Endodermal cell (in vitro differentiated cells): ENCODE data around the gene COPRS. TPM values are rescaled to one million over a fixed set of nuclear protein-coding genes. Genes with fewer than 3 reads are reported as not detected.

Source experiments
- DNase-seq: peaks from one replicate; pipeline ENCODE4 v3.0.0-alpha.2; 2017
- H3K27ac ChIP-seq: 2 replicates; pipeline ENCODE4 v1.5.1; 2013; ENCODE audit warnings: mild to moderate bottlenecking, low read depth, low read length, moderate library complexity
- H3K27me3 ChIP-seq: 2 replicates; pipeline ENCODE4 v1.6.1; 2013; ENCODE audit warnings: mild to moderate bottlenecking, low read length, moderate library complexity; ENCODE audit not compliant: insufficient read depth, control insufficient read depth, poor library complexity, severe bottlenecking
- H3K36me3 ChIP-seq: 2 replicates; pipeline ENCODE4 v1.7.0; 2013; ENCODE audit warnings: mild to moderate bottlenecking, low read length, moderate library complexity; ENCODE audit not compliant: control insufficient read depth, insufficient read depth
- H3K4me1 ChIP-seq: one replicate; pipeline ENCODE4 v1.7.0; 2013; ENCODE audit warnings: low read length; ENCODE audit not compliant: control insufficient read depth, insufficient read depth
- H3K4me3 ChIP-seq: 2 replicates; pipeline ENCODE4 v1.5.1; 2013; ENCODE audit warnings: mild to moderate bottlenecking, low read length, moderate library complexity
- H3K9ac ChIP-seq: 2 replicates; pipeline ENCODE4 v1.6.1; 2013; ENCODE audit warnings: mild to moderate bottlenecking, low read length, moderate library complexity; ENCODE audit not compliant: poor library complexity, severe bottlenecking; ENCODE audit errors: extremely low read depth
- H3K9me3 ChIP-seq: 2 replicates; pipeline ENCODE4 v1.6.1; 2013; ENCODE audit warnings: mild to moderate bottlenecking, low read length, moderate library complexity; ENCODE audit not compliant: control insufficient read depth
- H3K27ac Mint-ChIP-seq: 2 replicates; pipeline ENCODE4 v1.8.0; 2020; ENCODE audit warnings: mixed read lengths
- H3K27me3 Mint-ChIP-seq: 2 replicates; pipeline ENCODE4 v1.8.0; 2021; ENCODE audit warnings: mild to moderate bottlenecking, mixed read lengths; ENCODE audit not compliant: insufficient read depth
- H3K36me3 Mint-ChIP-seq: 2 replicates; pipeline ENCODE4 v1.8.0; 2020; ENCODE audit warnings: low read depth, mixed read lengths
- H3K4me1 Mint-ChIP-seq: 2 replicates; pipeline ENCODE4 v1.8.0; 2020; ENCODE audit warnings: mixed read lengths
- H3K4me3 Mint-ChIP-seq: 2 replicates; pipeline ENCODE4 v1.8.0; 2020; ENCODE audit warnings: mild to moderate bottlenecking, moderate library complexity, mixed read lengths
- H3K9me3 Mint-ChIP-seq: 2 replicates; pipeline ENCODE4 v1.8.0; 2020; ENCODE audit warnings: mild to moderate bottlenecking, mixed read lengths
- WGBS, 2 experiments: methylation state at CpG; one replicate each; pipeline versions ENCODE4 v1.1.5 to v1.1.7; 2013; ENCODE audit warnings: missing lambda C conversion rate in 2 of 2, mixed read lengths in 1 of 2; ENCODE audit not compliant: insufficient coverage in 1 of 2, insufficient read length in 1 of 2; 5-methylcytosine and 5-hydroxymethylcytosine counted together
- total RNA-seq, 2 donors: library from RNA; stranded (reverse); fragmentation: NEBNext Ultra II Directional in 1 of 2; extraction: Animal tissue kit (Norgen Biotek cat#: 25700) in 1 of 2; gene quantifications; 2 replicates in 1 of 2; 3 replicates in 1 of 2; pipeline ENCODE4 v1.2.1, GENCODE V29; 2021
- TF ChIP-seq, protein P1 (sequence below): fragments of 200-600 bp; sonication (generic); conservative IDR thresholded peaks from 2 replicates; pipeline ENCODE4 v1.5.0; 2021; ENCODE audit warnings: antibody characterized with exemption, mild to moderate bottlenecking

Gene COPRS
- total RNA-seq, 2 donors from 2014 or later, result 44.3 to 51.7 TPM

- Histone ChIP-seq H3K27ac (no peak overlapping the region), H3K4me1 (no peaks in the 10 kb centered on the region), H3K4me3 (no peak overlapping the region), H3K36me3 (peaks cover 88% of the 10 kb centered on the region), H3K9me3 (no peaks in the 10 kb centered on the region), H3K27me3 (no peaks in the 10 kb centered on the region), H3K9ac (no peak overlapping the region)
- WGBS, 2 experiments, result 93 to 100% methylated on average over 1 to 2 of the region's 2 CpGs
- no peak overlapping the region for H3K27ac Mint-ChIP-seq
- no peak for DNase-seq
- H3K9me3 Mint-ChIP-seq, result no peaks in the 10 kb centered on the region
- no peaks in the 10 kb centered on the region for H3K4me1 Mint-ChIP-seq
- no peak overlapping the region for H3K4me3 Mint-ChIP-seq
- TF ChIP-seq, protein P1, sequence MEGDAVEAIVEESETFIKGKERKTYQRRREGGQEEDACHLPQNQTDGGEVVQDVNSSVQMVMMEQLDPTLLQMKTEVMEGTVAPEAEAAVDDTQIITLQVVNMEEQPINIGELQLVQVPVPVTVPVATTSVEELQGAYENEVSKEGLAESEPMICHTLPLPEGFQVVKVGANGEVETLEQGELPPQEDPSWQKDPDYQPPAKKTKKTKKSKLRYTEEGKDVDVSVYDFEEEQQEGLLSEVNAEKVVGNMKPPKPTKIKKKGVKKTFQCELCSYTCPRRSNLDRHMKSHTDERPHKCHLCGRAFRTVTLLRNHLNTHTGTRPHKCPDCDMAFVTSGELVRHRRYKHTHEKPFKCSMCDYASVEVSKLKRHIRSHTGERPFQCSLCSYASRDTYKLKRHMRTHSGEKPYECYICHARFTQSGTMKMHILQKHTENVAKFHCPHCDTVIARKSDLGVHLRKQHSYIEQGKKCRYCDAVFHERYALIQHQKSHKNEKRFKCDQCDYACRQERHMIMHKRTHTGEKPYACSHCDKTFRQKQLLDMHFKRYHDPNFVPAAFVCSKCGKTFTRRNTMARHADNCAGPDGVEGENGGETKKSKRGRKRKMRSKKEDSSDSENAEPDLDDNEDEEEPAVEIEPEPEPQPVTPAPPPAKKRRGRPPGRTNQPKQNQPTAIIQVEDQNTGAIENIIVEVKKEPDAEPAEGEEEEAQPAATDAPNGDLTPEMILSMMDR, result no peak
- H3K36me3 Mint-ChIP-seq, result peaks cover 63% of the 10 kb centered on the region
- H3K27me3 Mint-ChIP-seq, result no peaks in the 10 kb centered on the region
Observed at GRCh38 chr17:31875081-31875480, 16.0 kb upstream of the COPRS start.

DNA sequence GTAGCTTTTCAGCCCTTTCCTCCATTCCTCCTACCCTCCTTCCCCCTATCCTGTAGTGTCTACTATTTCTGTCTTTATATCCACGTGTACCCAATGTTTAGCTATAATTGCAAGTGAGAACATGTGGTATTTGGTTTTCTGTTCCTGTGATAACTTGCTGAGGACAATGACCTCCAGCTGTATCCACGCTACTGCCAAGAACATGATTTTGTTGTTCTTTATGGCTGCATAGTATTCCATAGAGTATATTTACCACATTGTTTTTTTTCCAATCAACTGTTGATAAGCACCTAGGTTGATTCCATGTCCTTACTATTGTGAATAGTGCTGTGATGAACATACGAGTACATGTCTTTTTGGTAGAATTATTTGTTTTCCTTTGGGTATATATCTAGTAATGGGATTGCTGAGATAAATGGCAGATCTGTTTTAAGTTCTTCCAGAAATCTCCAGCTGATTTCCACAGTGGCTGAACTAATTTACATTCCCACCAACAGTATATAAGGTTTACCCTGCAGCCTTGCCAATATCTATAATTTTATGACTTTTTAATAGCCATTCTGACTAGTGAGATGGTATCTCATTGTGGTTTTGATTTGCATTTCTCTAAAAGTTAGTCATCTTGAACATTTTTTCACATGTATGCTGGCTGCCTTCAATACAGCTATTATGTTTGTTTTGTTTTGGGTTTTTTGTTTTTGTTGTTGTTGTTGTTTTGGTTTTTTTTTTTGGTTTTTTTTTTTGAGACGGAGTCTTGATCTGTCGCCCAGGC, 10.9 kb upstream of the COPRS start:
- TF ChIP-seq, protein P1, result no peak
- Histone ChIP-seq H3K9ac (no peak overlapping the region), H3K27ac (no peak overlapping the region), H3K9me3 (no peaks in the 10 kb centered on the region), H3K36me3 (peaks cover 76% of the 10 kb centered on the region), H3K27me3 (no peaks in the 10 kb centered on the region), H3K4me3 (no peak overlapping the region), H3K4me1 (no peaks in the 10 kb centered on the region)
- Mint-ChIP-seq H3K4me3 (no peak overlapping the region), H3K9me3 (no peaks in the 10 kb centered on the region), H3K27me3 (no peaks in the 10 kb centered on the region), H3K36me3 (peaks cover 75% of the 10 kb centered on the region), H3K4me1 (no peaks in the 10 kb centered on the region), H3K27ac (no peak overlapping the region)
- WGBS, 2 experiments, result 100% methylated on average over 1 to 4 of the region's 5 CpGs
- no peak for DNase-seq

GRCh38 chr17:31869031-31869430, 10.0 kb upstream of the COPRS start:
- Mint-ChIP-seq H3K27ac (no peak overlapping the region), H3K9me3 (no peaks in the 10 kb centered on the region), H3K4me3 (no peak overlapping the region), H3K27me3 (no peaks in the 10 kb centered on the region), H3K4me1 (no peaks in the 10 kb centered on the region), H3K36me3 (peaks cover 82% of the 10 kb centered on the region)
- Histone ChIP-seq H3K9me3 (no peaks in the 10 kb centered on the region), H3K4me1 (no peaks in the 10 kb centered on the region), H3K9ac (no peak overlapping the region), H3K27ac (no peak overlapping the region), H3K36me3 (peaks cover 77% of the 10 kb centered on the region), H3K27me3 (no peaks in the 10 kb centered on the region), H3K4me3 (no peak overlapping the region)
- TF ChIP-seq, protein P1, result no peak
- WGBS, 2 experiments, result 90 to 96% methylated on average over 1 to 2 of the region's 2 CpGs
- no peak for DNase-seq
